Measurements from ENCODE around the gene MINPP1.
"Not testable (repeated sequence)": the region's sequence is repeated elsewhere in the genome, so short reads cannot be mapped to it uniquely, and the experiment has no call there.

DNA sequence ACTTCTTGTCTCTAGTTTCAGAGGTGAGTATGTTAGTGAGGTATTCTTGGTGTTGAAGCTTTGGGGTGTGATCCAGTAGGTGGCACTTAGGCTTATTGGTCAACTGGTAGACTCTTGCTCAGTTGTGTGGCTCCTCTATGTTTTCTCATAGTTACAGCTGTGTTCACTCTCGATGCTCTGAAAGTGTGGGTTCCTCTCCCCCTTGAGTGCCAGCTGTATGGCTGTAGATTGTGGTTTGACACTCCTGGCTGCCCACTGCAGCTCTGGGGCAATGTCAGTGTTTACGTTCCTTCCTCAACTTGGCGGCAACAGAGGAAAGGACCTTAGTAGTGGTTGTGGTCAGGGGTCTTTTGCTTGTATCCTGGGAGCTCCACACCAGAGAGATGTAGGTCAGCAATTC lies 37.8 kb upstream of the MINPP1 start:
- not testable (repeated sequence) for TF ChIP-seq CTCF, POLR2A (IDR thresholded peaks at IDR 0.05)
